ENCODE measurements around the gene CARS2.
"Not testable (repeated sequence)": the region's sequence is repeated elsewhere in the genome, so short reads cannot be mapped to it uniquely, and the experiment has no call there.

The CARS2 gene

DNA sequence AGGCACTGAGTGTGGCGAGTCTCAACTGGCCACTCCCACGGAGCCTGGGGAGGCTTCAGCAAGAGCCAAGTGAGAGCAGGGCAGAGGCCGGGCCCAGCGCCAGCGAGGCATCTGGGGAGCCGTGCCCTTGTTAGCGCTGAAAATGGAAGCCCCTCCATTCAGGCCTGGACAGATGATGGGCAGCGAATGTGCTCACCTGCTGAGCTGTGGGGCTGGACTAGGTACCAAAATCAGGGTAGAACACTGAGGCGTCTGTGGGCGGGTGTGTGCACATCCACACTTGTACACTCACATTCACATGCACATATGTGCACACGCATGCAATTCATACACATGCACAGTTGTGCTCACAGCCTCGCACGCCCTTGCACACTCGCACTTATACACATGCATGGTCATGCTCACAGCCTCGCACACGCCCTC lies 69.9 kb downstream of the CARS2 start:
- DNase-seq = no peak

DNA sequence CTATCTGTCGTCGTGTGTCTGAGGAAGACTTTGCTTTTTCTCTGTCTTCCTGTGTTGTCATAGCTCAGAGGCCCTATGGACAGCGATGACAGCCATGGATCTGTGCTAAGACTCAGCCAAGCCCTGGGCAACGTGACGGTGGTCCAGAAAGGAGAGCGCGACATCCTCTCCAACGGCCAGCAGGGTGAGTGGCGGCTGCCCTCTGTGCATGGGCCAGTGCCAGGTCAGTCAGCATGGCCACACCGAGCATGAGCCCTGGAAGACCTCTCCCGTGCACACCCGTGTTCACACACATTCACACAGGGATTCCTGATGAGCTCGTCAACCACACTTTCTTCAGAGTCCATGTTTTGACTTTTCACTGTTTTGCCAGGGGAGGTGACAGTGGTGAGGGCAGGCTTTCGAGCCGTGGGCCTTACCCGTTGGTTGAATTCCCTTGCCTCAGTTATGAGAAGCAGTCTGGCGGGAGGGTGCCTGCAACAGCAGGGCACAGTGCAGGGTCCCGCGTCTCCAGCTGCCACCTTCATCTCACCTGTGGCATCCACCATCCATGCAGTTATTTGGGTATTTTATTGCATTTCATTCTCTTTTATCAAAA lies 70.4 kb downstream of the CARS2 start:
- DNase-seq = no peak

DNA sequence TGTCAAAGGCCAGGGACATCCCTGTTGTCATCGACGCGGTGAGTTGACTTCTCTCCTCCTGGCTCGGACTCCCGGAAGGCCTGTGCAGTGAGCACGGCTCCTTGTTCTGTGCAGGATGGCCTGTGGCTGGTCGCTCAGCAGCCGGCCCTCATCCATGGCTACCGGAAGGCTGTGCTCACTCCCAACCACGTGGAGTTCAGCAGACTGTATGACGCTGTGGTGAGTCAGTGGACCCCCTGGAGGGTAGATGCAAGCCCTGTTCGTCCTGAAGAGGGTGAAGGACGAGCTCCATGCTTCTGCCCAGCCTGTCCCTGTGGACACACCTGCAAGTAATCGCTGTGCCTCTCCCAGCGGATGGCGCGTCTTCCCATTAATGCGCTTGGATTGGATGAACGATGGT lies 71.4 kb downstream of the CARS2 start:
- DNase-seq = no peak

- DNase-seq = no peak
These were observed 72.1 kb downstream of the CARS2 start for GRCh38 chr13:110633776-110634175.

GRCh38 chr13:110632255-110632654 lies 73.7 kb downstream of the CARS2 start:
- DNase-seq = not testable (repeated sequence)

DNA sequence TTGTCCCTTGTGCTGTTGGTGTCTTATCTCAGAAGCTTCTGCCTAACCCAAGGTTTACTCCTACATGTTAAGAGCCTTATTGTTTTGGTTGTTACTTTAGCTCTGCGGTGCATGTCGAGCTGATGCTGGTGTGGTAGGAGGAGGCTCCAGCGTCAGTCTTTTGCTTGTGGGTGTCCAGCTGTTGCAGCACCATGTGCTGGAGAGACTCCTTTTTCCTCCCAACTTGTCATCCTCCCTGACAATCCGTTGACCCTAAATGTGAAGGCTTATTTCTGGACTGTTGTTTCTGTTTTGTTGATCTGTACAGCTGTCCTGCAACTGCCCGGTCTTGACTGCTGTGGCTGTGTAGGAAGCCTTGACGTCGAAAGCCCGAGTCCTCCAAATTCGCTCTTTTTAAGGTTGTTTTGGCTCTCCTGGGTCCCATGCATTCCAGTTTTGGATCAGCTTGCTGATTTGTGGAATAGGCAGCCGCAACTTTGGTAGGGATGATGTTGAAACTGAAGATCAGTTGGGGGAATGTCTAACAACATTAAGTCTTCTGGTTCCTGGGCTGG lies 75.3 kb downstream of the CARS2 start:
- no peak for DNase-seq

DNA sequence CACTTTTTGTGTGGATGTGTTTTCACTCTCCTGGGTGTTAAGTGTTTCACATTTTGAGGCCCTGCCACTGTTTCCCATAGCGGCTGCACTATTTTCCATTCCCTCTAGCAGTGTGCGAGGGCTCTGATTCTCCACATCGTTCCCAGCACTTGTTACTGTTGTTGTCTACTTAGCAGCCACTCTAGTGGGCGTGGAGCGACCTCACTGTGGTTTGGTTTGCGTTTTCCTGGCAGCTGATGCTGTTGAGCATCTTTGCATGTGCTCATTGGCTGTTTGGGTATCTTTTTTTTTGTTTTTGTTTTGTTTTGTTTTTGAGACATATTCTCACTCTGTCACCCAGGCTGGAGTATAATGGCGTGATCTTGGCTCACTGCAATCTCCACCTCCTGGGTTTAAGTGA lies 76.2 kb downstream of the CARS2 start:
- peak; percentile 49 for DNase-seq

GRCh38 chr13:110628952-110629701 lies 76.8 kb downstream of the CARS2 start:
- DNase-seq = no peak

DNA sequence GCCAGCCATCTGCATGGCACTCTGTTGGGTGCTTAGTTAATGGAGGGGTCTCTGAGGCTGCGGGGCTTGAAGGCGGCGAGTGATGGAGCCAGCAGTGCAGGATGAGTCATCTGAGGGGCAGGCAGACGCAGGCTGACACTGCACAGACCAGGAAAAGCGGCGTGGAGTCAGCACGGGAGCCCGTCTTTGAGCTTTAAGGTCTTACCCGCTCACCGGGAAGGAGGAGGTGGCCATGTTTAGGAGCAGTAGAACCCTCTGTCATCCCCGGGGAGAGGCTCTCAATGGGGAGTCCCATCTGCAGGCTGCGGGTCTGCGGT lies 77.5 kb downstream of the CARS2 start:
- DNase-seq = no peak

- no peak for DNase-seq
These were observed 78.0 kb downstream of the CARS2 start for GRCh38 chr13:110627761-110628476.

GRCh38 chr13:110627351-110627750 lies 78.6 kb downstream of the CARS2 start:
- DNase-seq = no peak

DNA sequence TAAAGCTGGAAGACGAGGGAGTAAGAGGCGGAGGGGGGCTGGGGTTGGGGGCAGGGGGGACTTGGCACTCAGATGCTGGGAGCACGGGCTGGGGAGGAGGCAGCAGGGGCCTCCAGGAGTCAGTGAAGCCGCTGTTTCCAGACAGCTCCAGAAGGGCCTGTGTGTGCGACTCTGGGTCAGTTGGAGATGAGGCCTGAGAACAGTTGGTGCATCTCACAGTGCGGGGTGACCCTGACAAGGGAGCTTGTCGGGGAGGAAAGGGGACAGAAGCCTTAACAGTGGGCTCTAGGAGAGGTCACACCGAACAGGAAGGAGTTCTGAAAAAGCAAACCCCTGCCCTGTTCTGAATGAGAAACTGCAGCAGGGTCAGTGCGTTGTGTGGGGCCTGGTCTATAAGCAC lies 79.4 kb downstream of the CARS2 start:
- no peak for DNase-seq

DNA sequence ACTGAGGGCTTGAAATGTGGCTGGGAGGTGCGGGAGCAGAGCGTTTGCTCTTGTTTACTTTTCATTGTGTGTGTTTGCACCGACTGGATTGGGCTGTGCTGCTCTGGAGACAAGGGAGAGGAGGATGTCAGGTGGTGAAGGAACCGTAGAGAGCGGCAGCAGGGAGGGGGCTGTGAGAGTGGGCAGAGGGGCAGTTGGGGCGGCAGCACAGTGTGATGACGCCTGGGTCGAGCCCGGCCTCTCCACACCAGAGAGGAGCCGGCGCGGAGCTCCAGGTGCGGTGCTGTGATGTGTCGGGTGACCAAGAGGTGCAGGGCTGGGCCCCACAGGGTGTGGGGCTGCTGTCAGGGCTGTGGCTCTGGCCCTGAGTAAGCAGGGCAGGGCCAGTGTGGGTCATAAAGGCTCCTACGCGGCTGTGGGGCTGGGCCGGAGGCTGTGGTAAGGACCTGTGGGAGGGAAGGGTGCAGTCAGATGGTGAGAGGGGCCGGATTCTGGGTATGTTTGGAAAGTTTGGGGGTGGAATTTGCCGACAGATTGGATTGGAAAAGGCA lies 80.1 kb downstream of the CARS2 start:
- DNase-seq = no peak

- no peak for DNase-seq
These were observed 80.9 kb downstream of the CARS2 start for GRCh38 chr13:110624766-110625756.

DNA sequence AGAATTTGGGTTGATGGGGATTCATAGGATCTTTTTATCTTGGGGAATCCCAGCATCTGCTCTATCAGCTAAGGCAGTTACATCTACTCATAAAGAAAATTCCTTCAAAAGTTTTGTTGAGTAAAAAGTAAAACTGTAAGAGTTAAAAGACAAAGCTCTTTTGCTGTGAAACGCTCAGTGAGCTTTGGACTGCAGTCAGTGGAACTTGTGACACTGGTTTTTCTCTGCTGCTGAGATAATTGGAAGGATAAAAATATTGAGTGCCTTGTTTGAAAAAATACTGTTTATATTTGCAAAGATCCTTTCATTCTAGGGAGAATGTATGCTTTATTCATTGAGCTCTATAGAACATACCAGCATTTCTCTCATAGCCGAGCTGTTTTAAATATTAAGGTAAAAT lies 85.3 kb downstream of the CARS2 start:
- no peak for DNase-seq

GRCh38 chr13:110618780-110619179 lies 87.1 kb downstream of the CARS2 start:
- DNase-seq = no peak

DNA sequence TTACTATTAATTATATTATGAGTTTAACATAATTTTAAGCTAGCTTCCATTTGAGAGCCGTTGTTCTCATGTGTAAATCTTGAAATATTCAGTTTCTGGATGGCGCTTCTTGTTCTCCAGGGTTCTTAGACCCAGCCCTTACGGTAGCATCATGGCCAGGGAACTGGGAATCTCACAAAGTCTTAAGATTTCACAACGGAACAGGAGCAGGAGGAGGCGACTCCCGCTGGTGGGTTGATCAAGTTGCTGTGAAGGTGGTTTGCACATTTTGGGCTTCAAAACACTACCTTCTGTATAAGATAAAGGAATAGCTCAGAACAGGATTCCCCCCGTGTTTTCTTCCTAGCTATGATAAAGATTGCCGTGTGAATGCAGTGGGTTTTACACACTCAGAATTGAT lies 87.7 kb downstream of the CARS2 start:
- no peak for DNase-seq

DNA sequence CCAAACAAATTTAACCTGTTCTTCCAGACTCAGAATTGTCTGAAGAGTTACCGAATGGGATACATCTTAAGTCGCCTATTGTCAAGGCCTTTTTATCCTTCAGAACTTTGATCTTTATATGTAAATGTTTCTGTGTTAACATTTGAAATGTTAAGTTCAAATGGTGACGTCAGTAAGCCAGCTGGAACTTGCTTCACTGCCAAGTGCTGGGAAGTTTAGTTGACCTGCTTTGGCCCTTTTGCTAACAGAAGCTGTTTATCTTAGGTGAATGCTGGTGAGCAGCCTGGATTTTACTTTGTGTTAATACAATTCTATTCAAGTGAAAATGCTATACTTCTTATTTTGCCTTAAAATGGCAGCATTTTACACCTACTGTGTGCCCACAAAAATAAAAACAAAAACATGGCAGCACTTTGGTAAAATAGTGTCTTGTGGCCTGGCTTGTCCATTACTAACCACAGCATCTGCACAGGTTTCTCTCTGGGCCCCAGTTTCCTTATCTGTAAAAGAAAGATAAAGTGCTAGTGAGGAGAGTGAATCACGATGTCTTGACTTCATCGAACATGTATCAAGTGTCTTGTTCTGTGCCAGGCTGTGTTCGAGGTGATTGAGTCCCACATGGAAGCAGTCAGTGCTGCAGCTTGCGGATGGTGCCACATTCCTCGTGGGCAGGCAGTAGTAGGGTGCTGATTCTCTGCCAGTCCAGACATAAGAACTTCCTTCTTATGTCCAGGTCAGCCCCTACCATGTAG lies 88.4 kb downstream of the CARS2 start:
- DNase-seq = no peak

DNA sequence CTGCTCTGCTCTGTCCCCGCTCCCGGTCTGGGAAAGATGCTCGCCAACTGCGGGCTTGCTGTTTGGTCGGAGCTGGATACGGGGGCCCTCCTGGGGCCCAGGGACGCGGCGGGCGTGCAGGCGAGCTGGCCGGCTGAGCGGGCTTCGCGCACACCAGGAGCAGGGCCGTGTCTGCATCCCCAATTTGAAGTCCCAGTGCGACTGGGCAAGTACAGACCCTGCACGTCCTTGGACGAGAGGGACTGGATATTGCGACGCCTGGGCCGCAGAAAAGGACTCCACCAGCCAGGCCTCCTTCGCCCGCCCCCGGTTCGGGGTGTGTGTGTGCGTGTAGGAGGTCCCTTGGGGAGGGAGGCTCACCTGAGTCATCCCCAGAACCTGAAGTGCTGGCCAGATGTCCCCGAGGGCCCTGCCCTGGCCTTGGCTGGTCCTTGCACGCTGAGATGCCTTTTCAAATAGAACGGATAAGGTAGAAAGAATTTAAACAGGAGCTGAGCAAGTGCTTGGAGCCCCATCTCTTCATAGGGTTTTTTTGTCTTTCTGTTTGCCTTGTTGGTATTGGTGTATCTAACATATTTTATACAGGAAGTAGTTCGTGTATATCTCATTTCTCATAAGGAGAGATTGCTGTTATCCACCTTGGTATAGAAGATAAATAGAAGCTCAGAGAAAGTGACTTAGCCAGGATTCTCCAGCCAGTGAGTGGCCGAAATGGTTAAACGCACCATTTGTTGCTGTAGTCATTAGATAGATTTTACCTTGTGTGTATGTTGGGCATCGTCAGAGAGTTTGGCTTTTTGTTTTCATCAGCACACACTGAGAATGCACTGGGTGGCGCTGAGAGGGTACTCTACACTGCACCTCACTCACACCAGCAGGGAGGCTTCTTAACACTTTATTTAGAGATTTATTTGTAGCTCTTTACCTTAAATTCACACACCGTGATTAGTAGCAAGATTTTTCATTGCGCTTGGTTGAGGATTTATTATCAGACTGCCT lies 89.5 kb downstream of the CARS2 start:
- DNase-seq = peak; percentile 38

All from CD4-positive, alpha-beta T cell treated with Interleukin-10 for 1 hour (primary cell).